LHCN-M2 (cell line): ENCODE results near the gene UBA1. TPM values are rescaled to one million over a fixed set of nuclear protein-coding genes. Genes with fewer than 3 reads are reported as not detected.

Experiments used
- DNase-seq: peaks from one replicate; pipeline ENCODE4 v3.0.0-alpha.2; 2012; ENCODE audit warnings: low read depth
- polyA plus RNA-seq: library from polyadenylated mRNA; unstranded; fragments of >200 nt; gene quantifications from one replicate; pipeline ENCODE4 v1.2.1, GENCODE V29; 2012; ENCODE audit warnings: missing spikeins
- total RNA-seq: library from RNA; depleted of rRNA; stranded (reverse); fragments of >200 nt; gene quantifications from 2 replicates; pipeline ENCODE4 v1.2.3, GENCODE V29; 2014; rRNA removed

The UBA1 gene
- total RNA-seq = 239 and 241 TPM in 2 replicates
- polyA plus RNA-seq = 261 TPM

- DNase-seq = peak; percentile 92
Measured at GRCh38 chrX:47193475-47194193, at the start of gene UBA1. Gene UBA1, plus strand, starts transcription at chrX:47193829. Its CDS starts 4,974 bp downstream, at chrX:47198803.

- DNase-seq = peak; percentile 41
Measured at GRCh38 chrX:47143894-47144625, 49.6 kb upstream of the UBA1 start.

- peak; percentile 93 for DNase-seq
Measured at GRCh38 chrX:47144626-47145394, 48.8 kb upstream of the UBA1 start, which contains the start of the genes NDUFB11 and RBM10. Gene NDUFB11, minus strand, starts transcription at chrX:47144702. Its CDS starts 23 bp downstream, at chrX:47144679. Gene RBM10, plus strand, starts transcription at chrX:47145221. Its CDS starts 2,261 bp downstream, at chrX:47147482.

- no peak for DNase-seq
Measured at GRCh38 chrX:47145395-47146120, 48.1 kb upstream of the UBA1 start.

GRCh38 chrX:47146121-47146935 is 47.3 kb upstream of the UBA1 start:
- DNase-seq = no peak

GRCh38 chrX:47146936-47147859 is 46.4 kb upstream of the UBA1 start:
- no peak for DNase-seq

- DNase-seq = peak; percentile 41
Measured at GRCh38 chrX:47148946-47149345, 44.7 kb upstream of the UBA1 start.

GRCh38 chrX:47151435-47151834 is 42.2 kb upstream of the UBA1 start:
- no peak for DNase-seq

- DNase-seq = peak; percentile 21
Measured at GRCh38 chrX:47156611-47157520, 36.8 kb upstream of the UBA1 start.

GRCh38 chrX:47158131-47158530 is 35.5 kb upstream of the UBA1 start:
- no peak for DNase-seq

- DNase-seq = no peak
Measured at GRCh38 chrX:47158781-47159180, 34.8 kb upstream of the UBA1 start.

- DNase-seq = no peak
Measured at GRCh38 chrX:47160781-47161180, 32.8 kb upstream of the UBA1 start.

- DNase-seq = no peak
Measured at GRCh38 chrX:47162927-47163583, 30.6 kb upstream of the UBA1 start.

- DNase-seq = no peak
Measured at GRCh38 chrX:47164420-47164819, 29.2 kb upstream of the UBA1 start.

GRCh38 chrX:47166126-47166525 is 27.5 kb upstream of the UBA1 start:
- DNase-seq = no peak

GRCh38 chrX:47168495-47169073 is 25.0 kb upstream of the UBA1 start:
- no peak for DNase-seq

GRCh38 chrX:47169273-47169672 is 24.4 kb upstream of the UBA1 start:
- no peak for DNase-seq
